GM23338 (cell line): ENCODE measurements around the gene PRKCD. TPM values are rescaled to one million over a fixed set of nuclear protein-coding genes. Genes with fewer than 3 reads are reported as not detected.

Experiments used
- ATAC-seq: fragments of 200-7000 bp; cut with Tn5 transposase; 3 replicates; pipeline ENCODE4 v1.9.1; 2020
- DNase-seq: peaks from one replicate; pipeline ENCODE4 v3.0.0-alpha.2; 2015; ENCODE audit warnings: low spot score
- H2AFZ ChIP-seq: fragments of 200-600 bp; sonication (generic); 2 replicates; pipeline ENCODE4 v1.8.0; 2016; ENCODE audit warnings: antibody characterized with exemption, mild to moderate bottlenecking, moderate library complexity
- H3F3A ChIP-seq: fragments of 200-600 bp; sonication (generic); replicated peaks from 2 replicates; pipeline ENCODE4 v1.8.0; 2017; ENCODE audit warnings: antibody characterized with exemption, mixed run types, low read depth
- H3K27ac ChIP-seq: fragments of 200-600 bp; sonication (generic); 2 replicates; pipeline ENCODE4 v1.6.1; 2016; ENCODE audit warnings: low read depth
- H3K27me3 ChIP-seq: fragments of 200-600 bp; sonication (generic); 2 replicates; pipeline ENCODE4 v1.8.0; 2016; ENCODE audit warnings: mild to moderate bottlenecking, mixed run types, moderate library complexity; ENCODE audit not compliant: insufficient read depth
- H3K36me3 ChIP-seq: fragments of 200-600 bp; sonication (generic); 2 replicates; pipeline ENCODE4 v1.8.0; 2016; ENCODE audit warnings: mild to moderate bottlenecking; ENCODE audit not compliant: insufficient read depth
- H3K4me1 ChIP-seq: fragments of 200-600 bp; sonication (generic); 2 replicates; pipeline ENCODE4 v1.8.0; 2016; ENCODE audit warnings: mild to moderate bottlenecking, moderate library complexity; ENCODE audit not compliant: insufficient read depth
- H3K4me2 ChIP-seq: fragments of 200-600 bp; sonication (generic); 2 replicates; pipeline ENCODE4 v1.7.1; 2017; ENCODE audit warnings: mixed run types
- H3K4me3 ChIP-seq: fragments of 200-600 bp; sonication (generic); 2 replicates; pipeline ENCODE4 v1.6.1; 2016; ENCODE audit warnings: mixed run types
- H3K79me2 ChIP-seq: fragments of 200-600 bp; sonication (generic); replicated peaks from 2 replicates; pipeline ENCODE4 v1.8.0; 2017; ENCODE audit warnings: mild to moderate bottlenecking; ENCODE audit not compliant: insufficient read depth
- H3K9me2 ChIP-seq: fragments of 200-600 bp; sonication (generic); 2 replicates; pipeline ENCODE4 v1.8.0; 2017; ENCODE audit not compliant: insufficient read depth
- H4K20me1 ChIP-seq: fragments of 200-600 bp; sonication (generic); replicated peaks from 2 replicates; pipeline ENCODE4 v1.8.0; 2017; ENCODE audit warnings: mild to moderate bottlenecking; ENCODE audit not compliant: insufficient read depth
- H3K27ac Mint-ChIP-seq: 2 replicates; pipeline ENCODE4 v1.8.0; 2020; ENCODE audit warnings: inconsistent platforms, mild to moderate bottlenecking, moderate library complexity, mixed read lengths
- H3K27me3 Mint-ChIP-seq: 3 replicates; pipeline ENCODE4 v1.8.0; 2022; ENCODE audit warnings: low read depth, mild to moderate bottlenecking, moderate library complexity, mixed read lengths, inconsistent platforms; ENCODE audit not compliant: insufficient read depth, poor library complexity
- H3K36me3 Mint-ChIP-seq: 3 replicates; pipeline ENCODE4 v1.8.0; 2021; ENCODE audit warnings: low read depth, mild to moderate bottlenecking, inconsistent platforms, moderate library complexity, mixed read lengths
- H3K4me1 Mint-ChIP-seq: 3 replicates; pipeline ENCODE4 v1.8.0; 2020; ENCODE audit warnings: mild to moderate bottlenecking, inconsistent platforms, mixed read lengths
- H3K4me3 Mint-ChIP-seq: 3 replicates; pipeline ENCODE4 v1.8.0; 2021; ENCODE audit warnings: moderate library complexity, mild to moderate bottlenecking, inconsistent platforms, mixed read lengths
- H3K9me3 Mint-ChIP-seq: 3 replicates; pipeline ENCODE4 v1.8.0; 2020; ENCODE audit warnings: moderate library complexity, mild to moderate bottlenecking, inconsistent platforms, mixed read lengths
- CREB1 ChIP-seq: fragments of 250-450 bp; sonication (Bioruptor Pico); IDR thresholded peaks from 2 replicates; pipeline ENCODE4 v1.5.0; 2020; ENCODE audit warnings: low read depth, mild to moderate bottlenecking, moderate library complexity
- EZH2 ChIP-seq: fragments of 200-600 bp; sonication (generic); IDR thresholded peaks from one replicate; pipeline ENCODE4 v1.8.0; 2017; ENCODE audit warnings: antibody characterized with exemption, mild to moderate bottlenecking, low read depth; ENCODE audit not compliant: unreplicated experiment
- EZH2phosphoT487 ChIP-seq: fragments of 200-600 bp; sonication (generic); IDR thresholded peaks from one replicate; pipeline ENCODE4 v1.8.1; 2018; ENCODE audit warnings: antibody characterized with exemption; ENCODE audit not compliant: unreplicated experiment
- JUNB ChIP-seq: IDR thresholded peaks from one replicate; pipeline ENCODE4 v1.6.1; 2016; ENCODE audit warnings: antibody characterized with exemption; ENCODE audit not compliant: unreplicated experiment
- NANOG ChIP-seq: IDR thresholded peaks from 2 replicates; pipeline ENCODE4 v1.6.1; 2016; ENCODE audit warnings: antibody characterized with exemption, borderline replicate concordance
- POLR2AphosphoS5 ChIP-seq: IDR thresholded peaks from 2 replicates; pipeline ENCODE4 v1.6.1; 2016; ENCODE audit warnings: antibody characterized with exemption, low read depth
- REST ChIP-seq: IDR thresholded peaks from one replicate; pipeline ENCODE4 v1.6.1; 2018; ENCODE audit warnings: antibody characterized with exemption; ENCODE audit not compliant: unreplicated experiment
- STAT1 ChIP-seq: IDR thresholded peaks from one replicate; pipeline ENCODE4 v1.6.1; 2016; ENCODE audit warnings: antibody characterized with exemption; ENCODE audit not compliant: unreplicated experiment
- ZNF114 ChIP-seq: fragments of 250-450 bp; sonication (Bioruptor Pico); IDR thresholded peaks from 2 replicates; pipeline ENCODE4 v1.5.0; 2020; ENCODE audit warnings: mild to moderate bottlenecking, moderate library complexity
- polyA plus RNA-seq: library from polyadenylated mRNA; unstranded; fragments of >200 nt; fragmentation: Nextera tagmentation; extraction: Ambion mirVana; gene quantifications from 2 replicates; pipeline ENCODE4 v1.2.1, GENCODE V29; 2016
- total RNA-seq: library from RNA; depleted of rRNA; stranded (reverse); fragments of >200 nt; shearing (Covaris generic); gene quantifications from 2 replicates; pipeline ENCODE4 v1.2.3, GENCODE V29; 2014
- TF ChIP-seq, protein P1 (sequence below): IDR thresholded peaks from 2 replicates; pipeline ENCODE4 v1.6.1; 2016; ENCODE audit warnings: antibody characterized with exemption

PRKCD gene
- total and polyA plus RNA-seq, 2 experiments from 2014 or later: 11.3 to 11.8 TPM

- no peak for TF ChIP-seq REST
- TF ChIP-seq POLR2AphosphoS5: no peak
- TF ChIP-seq NANOG: no peak
Measured at GRCh38 chr3:53122255-53122932, 38.6 kb upstream of the PRKCD start (continued).

- Histone ChIP-seq H3K36me3 (peaks cover 22% of the 10 kb centered on the region), H3K4me3 (no peak overlapping the region), H4K20me1 (peaks cover 5% of the 10 kb centered on the region; the same call in 1 of the 2 replicates), H3K27ac (no peak overlapping the region), H3K79me2 (no peaks in the 10 kb centered on the region), H3K27me3 (no peaks in the 10 kb centered on the region), H3K4me2 (no peak overlapping the region), H3K4me1 (no peaks in the 10 kb centered on the region), H2AFZ (no peak overlapping the region), H3K9me2 (no peaks in the 10 kb centered on the region), H3F3A (no peaks in the 10 kb centered on the region)
- Mint-ChIP-seq H3K4me1 (no peaks in the 10 kb centered on the region), H3K36me3 (peaks cover 49% of the 10 kb centered on the region), H3K27me3 (peaks cover 2% of the 10 kb centered on the region), H3K27ac (no peak overlapping the region), H3K9me3 (no peaks in the 10 kb centered on the region), H3K4me3 (no peak overlapping the region)
- DNase-seq: no peak
- TF ChIP-seq NANOG: no peak
- TF ChIP-seq REST: no peak
- TF ChIP-seq EZH2: no peak
- no peak for TF ChIP-seq ZNF114 (CRISPR knock-in tag)
- TF ChIP-seq CREB1: no peak
- no peak for TF ChIP-seq EZH2phosphoT487
- TF ChIP-seq STAT1: no peak
- no peak for TF ChIP-seq JUNB
- TF ChIP-seq, protein P1, sequence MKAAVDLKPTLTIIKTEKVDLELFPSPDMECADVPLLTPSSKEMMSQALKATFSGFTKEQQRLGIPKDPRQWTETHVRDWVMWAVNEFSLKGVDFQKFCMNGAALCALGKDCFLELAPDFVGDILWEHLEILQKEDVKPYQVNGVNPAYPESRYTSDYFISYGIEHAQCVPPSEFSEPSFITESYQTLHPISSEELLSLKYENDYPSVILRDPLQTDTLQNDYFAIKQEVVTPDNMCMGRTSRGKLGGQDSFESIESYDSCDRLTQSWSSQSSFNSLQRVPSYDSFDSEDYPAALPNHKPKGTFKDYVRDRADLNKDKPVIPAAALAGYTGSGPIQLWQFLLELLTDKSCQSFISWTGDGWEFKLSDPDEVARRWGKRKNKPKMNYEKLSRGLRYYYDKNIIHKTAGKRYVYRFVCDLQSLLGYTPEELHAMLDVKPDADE: no peak
- no peak for ATAC-seq
Measured at GRCh38 chr3:53122933-53123305, 38.1 kb upstream of the PRKCD start.
